ENCODE results near the gene UNG.
"Not testable (repeated sequence)": the region's sequence is repeated elsewhere in the genome, so short reads cannot be mapped to it uniquely, and the experiment has no call there.

UNG gene

DNA sequence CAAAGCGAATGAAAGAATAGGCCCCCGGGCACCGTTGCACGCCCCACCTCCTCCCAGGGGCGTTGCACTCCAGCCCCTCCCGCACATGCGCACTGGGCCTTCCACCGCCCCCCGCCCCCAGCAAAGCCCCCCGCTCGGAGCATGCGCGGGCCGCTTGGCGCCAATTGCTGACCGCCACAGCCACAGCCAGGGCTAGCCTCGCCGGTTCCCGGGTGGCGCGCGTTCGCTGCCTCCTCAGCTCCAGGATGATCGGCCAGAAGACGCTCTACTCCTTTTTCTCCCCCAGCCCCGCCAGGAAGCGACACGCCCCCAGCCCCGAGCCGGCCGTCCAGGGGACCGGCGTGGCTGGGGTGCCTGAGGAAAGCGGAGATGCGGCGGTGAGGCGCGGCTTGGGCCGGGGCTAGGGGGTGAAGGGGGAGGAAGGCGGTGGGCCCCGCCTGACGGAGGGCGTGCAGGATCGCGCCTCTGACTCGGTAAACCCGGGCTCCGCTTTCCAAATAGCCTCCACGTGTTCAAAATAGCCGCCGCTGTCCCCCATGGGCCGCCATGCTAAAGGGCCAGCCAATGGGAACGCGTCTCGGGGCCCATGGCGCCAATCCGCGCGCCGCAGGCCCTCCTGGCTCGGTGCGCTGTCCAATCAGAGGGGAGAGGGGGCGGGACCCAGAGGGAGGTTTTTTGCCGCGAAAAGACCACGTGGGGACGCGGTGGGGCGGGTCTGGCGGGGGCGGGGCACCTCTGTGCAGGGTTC lies at the start of gene UNG:
UNG (plus strand) TSS at position 163 of the 748 bp plus-strand sequence; CDS start at position 246, 83 bp downstream.
- DNase-seq, result peak; percentile 98

DNA sequence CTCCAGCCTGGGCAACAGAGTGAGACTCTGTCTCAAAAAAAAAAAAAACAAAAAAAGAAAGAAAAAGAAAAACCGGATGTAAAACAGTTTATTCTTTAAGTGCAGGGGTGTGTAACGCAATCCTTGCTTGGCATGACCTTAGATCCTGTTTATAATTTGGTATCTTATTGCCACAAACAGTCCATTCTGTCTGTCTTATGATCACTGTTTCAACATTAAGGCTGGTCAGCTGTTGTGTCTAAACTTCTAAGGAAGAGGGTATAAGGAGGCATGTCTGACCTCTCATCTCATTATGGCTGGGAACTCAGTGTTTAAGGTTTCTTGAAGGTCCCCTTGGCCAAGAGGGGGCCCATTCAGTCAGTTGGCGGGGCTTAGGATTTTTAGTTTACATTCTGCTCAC lies 48.7 kb upstream of the UNG start:
- not testable (repeated sequence) for DNase-seq

DNA sequence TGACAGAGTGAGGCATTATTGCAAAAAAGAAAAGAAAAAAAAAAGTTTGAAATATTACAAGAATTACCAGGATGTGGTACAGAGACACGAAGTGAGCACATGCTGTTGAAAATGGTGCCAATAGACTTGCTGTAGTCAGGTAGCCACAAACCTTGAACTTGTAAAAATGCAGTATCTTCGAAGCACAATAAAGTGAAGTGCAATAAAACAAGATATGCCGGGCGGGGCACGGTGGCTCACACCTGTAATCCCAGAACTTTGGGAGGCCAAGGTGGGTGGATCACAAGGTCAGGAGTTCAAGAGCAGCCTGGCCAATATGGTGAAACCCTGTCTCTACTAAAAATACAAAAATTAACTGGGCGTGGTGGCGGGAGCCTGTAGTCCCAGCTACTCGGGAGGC lies 47.6 kb upstream of the UNG start:
- DNase-seq, result not testable (repeated sequence)

DNA sequence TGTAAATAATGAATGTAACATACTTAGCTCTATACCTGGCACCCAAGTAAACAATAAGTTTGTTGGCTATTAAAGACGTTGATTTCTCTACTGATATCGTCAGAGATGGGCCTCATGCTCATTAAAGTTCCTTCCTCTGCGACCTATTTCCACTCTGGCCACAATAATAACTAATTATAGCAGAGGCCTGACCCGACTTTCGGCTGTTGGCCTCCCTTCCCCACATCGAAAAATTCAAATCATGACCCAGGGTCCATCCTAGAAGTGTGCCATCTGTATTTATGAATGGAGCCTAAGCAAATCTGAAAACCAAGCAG lies 45.3 kb upstream of the UNG start:
- no peak for DNase-seq

DNA sequence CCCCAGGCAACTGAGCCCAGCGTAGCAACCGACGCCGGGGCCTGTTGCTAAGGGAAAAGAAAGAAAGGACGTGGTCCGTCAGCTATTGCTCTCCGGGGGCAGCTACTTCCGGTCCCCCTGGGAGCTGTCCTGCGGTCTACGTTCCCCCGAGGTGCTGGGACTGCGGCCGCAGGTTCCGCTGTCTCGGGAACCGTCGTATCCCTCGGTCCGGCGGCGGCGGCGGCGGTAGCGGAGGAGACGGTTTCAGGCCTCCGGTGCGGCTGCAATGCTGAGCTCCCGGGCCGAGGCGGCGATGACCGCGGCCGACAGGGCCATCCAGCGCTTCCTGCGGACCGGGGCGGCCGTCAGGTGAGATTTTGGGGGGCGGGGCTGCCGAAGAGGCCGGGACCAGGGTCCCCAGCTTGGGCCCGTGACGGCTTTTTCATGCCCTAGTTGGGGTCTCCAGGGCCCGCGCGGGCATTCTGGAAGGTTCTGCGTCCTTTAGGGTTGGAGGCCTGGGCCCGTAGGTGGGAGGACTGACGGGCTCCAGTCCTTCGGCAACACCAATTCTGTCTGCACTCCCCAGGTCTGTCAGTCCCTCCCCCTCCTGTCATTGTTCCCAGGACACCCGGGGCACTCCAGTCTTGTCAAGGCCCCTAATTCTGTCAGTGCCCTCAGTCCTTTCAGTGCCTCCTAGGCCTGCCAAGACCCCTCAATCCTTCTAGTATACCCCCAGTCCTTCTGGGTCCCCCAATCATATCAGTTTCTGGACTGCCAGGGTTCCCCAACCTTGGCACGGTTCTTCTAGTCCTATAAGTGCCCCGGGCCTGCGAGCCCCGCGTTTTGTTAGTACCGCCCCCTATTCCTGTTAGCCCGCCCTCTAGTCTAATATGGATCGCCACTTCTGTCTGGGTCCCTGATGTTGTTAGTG lies 44.7 kb upstream of the UNG start, which contains the start of gene USP30:
USP30 (plus strand) TSS at position 163 of the 910 bp plus-strand sequence; CDS start at position 266, 103 bp downstream.
- peak; percentile 87 for DNase-seq

DNA sequence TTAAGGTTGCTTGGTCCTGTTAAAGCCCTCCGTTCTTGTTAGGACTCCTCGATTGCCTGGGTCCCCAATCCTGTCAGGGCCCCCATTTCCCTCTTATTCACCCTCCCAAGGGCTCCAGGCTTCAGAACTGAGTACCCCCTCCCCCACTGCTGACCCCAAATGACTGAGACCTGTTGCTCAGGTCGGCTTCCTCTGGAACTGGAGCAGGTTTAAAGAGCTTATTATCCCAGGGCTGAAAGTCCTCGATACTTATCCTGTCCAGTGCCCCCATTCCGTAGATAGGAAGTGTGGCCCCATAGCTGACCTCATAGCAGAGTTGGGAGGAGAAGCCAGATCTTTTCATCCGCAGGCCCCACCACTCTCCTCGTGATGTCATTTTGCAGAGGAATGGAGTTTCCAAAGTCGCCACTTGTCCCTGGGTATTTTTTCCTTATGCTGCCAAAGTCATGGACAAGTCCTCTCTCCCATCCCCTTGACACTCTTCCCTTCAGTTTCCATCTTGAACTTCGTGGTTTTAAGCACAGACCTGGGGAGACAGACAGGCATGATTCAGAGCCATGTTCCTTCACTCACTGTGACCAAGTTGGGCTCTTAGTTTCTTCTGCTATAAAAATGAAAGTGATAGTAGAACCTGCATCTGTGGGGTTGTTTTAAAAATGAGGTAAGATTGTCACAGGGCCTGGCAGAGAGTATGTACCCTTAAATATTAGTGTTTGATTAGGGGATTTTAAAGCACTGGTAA lies 43.8 kb upstream of the UNG start:
- no peak for DNase-seq

DNA sequence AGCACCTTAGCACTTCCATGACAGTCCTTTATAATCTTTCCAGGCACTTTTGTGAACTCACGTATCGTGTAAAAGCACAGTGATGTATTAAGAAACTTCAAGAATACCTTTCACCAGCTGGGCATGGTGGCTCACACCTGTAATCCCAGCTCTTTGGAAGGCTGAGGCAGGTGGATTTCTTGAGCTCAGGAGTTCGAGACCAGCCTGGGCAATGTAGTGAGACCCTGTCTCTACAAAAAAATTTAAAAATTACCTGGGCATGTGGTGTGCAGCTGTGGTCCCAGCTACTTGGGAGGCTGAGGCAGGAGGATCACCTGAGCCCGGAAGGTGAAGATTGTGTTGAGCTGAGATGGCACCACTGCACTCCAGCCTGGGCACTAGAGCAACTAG lies 43.3 kb upstream of the UNG start:
- DNase-seq, result not testable (repeated sequence)

DNA sequence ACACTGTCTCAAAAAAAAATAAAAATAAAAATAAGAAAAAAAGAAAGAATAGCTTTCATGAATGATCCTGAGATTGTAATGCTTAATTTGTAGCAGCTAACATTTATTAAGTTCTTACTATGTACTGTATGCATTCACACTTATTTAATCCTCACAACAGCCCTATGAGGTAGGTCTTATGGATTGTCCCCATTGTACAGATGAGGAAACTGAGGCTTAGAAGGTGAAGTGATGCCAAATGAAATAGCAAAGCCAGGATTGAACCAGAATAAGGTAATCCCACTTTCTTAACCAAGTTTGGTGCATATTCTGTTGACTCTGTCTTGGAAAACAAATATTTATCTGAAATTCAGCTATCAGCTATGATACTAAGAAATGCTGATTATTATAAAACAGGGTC lies 42.9 kb upstream of the UNG start:
- no peak for DNase-seq

DNA sequence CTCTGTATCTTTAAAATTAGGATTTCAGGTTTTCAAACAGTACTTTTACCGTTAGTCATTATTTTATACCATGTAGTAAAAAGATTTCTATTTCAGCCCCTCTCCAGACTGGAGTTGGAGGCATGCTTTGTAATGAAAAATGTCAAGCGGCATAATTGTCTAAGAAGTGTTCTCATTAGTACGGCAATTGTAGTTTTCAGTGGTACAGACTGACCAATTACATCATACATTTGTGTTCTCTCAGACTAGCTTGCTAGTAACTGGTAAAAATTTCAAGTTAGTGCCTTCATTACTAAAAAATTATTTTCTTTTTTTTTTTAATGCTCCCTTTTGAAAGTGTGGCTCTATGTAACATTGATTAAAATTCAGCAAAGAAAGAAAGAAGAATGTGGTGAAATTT lies 40.5 kb upstream of the UNG start:
- no peak for DNase-seq

DNA sequence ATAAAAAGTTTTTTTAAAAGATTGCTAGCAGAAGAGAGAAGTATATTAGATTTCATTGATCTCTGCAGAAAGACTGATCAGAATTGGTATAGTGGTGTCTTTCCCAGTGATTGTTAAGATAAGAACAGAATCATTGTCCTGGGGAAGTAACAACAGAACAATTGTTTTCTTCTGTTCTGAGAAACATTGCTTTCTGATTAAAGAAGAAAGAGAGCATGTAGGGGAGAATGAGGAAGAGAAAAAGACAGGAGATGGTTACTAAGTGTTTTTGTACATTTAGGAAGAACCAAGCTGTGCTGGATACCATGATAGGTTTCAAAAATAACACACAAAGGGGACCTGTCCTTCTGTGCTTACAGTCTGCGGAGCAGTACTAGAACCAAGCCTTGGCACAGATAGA lies 40.0 kb upstream of the UNG start:
- no peak for DNase-seq

DNA sequence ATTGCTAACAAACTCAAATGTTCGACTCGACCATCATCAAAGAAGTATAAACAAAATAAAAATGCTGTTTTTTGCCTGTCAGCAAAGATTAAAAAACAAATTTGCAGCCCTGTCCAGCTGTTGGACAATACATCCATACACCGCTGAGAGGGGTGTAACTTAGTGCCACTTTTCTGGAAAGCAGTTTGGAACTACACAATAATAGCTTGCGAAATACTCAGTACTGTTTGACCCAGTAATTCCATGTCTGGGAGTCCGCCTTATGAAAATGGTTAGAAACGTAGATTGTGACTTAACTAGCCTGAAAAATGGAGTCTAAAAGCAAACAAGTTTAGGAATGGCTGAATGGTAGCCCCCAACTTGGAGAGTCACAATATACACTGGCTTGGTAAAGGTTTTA lies 38.6 kb upstream of the UNG start:
- DNase-seq, result no peak

DNA sequence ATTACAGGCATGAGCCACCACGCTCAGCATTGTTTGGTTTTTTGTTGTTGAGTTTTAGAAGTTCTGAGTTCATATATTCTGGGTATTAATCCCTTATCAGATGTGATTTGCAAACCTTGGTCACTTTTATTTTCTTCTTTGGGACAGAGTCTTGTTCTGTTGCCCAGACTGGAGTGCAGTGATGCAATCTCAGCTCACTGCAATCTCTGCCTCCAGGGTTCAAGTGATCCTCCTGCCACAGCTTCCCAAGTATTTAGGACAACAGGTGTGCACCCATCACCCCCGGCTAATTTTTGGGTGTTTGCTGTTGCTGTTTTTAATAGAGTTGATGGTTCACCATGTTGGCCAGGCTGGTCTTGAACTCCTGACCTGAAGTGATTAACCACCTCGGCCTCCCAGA lies 33.3 kb upstream of the UNG start:
- DNase-seq, result no peak

DNA sequence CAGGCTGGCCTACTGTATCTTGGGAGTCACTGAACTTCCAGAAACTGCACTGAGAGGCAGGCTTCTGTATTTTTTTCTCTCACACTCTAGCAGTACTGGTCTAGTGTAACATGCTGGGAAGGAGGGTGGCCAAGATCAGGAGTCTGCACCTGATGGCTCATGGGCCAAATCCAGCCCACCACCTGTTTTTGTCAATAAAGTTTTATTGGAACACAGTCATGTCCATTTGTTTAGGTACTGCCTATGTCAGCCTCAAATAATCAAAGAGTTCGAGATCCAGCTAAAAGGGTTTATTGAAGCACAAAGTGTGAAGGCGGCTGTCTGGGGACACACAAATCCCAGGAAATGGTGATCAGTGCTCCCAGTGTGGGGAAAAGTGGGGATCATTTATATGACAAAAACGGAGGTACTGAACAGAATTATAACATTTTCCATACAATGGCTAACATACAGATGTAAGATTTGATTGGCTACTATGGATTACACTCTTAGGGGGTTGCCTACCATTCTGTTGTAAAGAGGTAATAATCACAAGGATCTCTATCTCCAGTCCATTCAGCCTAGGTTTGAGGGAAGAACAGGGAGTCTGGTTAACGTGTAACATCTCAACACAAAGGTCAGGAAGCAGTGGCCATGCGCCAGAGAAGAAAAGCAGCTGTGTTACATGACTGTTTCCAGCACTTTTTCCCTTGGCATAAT lies 32.1 kb upstream of the UNG start:
- no peak for DNase-seq

DNA sequence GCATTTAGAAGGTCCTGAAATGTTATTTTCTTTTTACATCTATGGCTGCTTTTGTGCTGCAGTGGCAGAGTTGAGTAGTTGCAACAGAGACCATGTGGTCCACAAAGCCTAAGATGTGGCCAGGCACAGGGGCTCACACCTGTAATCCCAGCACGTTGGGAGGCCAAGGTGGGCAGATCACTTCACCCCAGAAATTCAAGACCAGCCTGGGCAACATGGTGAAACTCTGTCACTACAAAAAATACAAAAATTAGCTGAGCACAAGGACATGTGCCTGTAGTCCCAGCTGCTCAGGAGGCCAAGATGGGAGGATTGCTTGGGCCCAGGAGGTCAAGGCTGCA lies 31.6 kb upstream of the UNG start:
- DNase-seq, result no peak

DNA sequence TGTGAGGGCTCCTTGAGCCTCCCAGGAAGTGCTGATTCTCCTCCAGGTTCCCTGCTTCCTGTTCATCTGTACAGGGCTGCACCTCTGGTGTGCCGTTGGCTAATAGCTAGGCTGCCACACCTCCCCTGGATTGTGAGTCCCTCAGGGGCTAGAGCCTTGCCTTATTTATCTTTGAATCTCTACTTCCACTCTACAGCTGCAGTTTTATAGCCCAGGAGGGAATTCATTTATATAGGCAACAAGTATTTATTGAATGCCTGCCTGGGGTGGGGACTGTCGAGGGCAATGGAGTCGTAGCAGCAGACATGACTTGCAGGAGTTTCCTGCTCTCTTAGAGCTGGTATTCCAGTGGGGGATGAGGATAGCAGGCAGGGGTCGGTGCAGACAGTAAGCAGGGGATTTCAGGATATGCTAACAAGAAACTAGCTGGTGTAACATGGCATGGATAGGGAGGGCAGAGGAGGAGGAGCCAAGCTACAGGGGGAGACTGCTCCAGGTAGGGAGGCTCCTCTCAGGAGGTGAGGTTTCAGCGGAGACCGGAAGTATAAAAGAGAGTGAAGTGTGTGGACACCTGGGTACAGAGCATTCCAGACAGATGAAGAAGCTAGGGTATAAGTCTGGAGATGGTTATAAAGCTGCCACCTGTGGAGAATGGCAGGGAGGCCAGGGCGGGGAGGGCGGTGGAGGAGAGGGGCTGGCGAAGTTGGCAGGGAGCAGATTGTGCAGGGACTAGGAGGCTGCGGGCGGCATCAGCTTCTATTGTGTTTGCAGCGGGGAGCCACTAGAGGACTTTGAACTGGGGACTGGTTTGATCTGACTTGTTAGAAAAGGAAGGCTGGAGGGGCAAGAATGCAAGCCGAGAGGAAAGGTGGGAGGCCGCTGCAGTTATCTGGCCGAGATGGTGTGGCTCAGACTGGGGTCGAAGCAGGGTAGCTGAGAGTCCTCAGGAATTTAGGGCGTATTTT lies 27.8 kb upstream of the UNG start:
- DNase-seq, result no peak

DNA sequence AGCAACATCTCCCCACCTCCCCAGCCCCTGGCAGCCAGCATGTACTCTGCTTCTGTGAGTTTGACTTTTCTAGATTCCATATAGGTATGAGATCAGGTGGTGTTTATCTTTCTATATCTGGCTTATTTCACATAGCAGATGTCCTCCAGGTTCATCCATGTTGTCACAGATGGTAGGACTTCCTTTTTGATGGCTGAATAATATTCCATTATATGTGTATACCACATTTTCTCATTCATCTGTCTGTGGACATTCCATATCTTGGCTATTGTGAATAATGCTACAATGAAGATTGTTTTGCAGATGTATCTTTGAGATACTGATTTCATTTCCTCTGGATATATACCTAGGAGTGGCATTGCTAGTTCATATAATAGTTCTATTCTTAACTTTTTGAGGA lies 22.5 kb upstream of the UNG start:
- DNase-seq, result no peak

DNA sequence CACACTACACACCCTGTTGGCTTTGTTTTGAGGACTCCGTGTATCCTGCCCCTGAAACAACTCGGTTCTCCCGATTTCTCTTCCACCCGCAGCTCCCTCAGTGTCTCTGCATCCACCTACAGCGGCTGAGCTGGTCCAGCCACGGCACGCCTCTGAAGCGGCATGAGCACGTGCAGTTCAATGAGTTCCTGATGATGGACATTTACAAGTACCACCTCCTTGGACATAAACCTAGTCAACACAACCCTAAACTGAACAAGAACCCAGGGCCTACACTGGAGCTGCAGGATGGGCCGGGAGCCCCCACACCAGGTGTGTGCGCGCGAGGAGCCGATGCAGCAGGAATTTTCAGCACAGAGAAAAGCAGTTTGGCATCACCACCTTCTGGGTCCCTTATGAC lies 14.6 kb upstream of the UNG start:
- no peak for DNase-seq

DNA sequence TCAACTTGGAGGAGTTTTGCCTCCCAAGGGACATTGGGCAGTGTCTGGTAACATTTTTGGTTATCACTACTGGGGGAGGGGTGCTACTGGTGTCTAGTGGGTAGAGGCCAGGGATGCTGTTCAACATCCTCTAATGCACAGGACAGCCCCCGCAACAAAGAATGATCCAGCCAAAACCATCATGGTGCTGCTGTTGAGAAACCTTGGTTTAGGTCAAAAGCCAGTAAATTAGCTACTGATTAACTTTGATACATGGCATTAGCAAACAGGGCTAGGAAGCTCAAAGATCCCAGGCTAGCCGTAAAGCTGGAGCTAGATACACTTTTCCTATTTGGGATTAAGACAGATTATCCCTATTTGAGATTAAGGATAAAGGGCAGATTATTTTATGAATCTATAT lies 13.0 kb upstream of the UNG start:
- no peak for DNase-seq

DNA sequence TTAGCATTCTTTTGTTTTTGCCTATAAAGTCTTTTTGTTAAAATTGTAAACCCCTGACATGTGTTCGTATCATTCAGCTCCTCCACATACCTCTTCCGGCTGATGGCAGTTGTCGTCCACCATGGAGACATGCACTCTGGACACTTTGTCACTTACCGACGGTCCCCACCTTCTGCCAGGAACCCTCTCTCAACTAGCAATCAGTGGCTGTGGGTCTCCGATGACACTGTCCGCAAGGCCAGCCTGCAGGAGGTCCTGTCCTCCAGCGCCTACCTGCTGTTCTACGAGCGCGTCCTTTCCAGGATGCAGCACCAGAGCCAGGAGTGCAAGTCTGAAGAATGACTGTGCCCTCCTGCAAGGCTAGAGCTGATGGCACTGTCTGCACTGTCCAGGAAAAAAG lies 11.8 kb upstream of the UNG start:
- DNase-seq, result no peak

DNA sequence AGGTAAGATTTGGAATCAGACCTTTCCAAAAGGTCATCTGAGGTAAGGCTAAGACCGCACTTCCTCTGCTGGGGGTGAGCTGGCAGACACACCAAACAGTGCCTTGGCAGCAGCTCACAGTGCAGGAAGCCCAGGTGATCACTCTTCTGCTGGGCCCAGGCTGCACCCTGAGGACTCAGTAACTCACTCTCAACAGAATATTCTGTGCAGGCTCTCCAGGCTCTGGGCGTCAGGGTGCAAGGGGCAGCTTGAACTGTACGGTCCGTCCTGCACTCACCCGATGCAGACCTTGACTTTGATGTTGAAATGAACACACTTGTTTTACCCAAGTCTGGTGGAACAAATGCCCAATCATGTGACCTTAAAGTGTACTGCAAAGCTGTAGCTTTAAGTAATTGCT lies 10.1 kb upstream of the UNG start:
- DNase-seq, result no peak

DNA sequence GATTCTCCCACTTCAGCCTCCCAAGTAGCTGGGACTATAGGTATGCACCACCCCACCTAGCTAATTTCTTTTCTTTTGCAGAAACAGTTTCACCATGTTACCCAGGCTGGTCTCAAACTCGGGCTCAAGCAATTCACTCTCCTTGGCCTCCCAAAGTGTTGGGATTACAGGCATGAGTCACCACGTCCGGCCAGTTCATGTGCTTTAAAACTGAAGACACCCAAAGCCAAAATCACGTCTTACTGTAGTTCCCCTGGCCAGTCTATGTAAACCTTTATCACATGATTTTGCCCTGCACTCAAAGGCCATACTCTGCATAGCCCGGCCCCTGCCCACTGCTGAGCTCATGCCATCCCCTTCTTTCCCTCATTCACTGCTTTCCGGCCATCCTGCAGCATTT lies 8.6 kb upstream of the UNG start:
- DNase-seq, result no peak

DNA sequence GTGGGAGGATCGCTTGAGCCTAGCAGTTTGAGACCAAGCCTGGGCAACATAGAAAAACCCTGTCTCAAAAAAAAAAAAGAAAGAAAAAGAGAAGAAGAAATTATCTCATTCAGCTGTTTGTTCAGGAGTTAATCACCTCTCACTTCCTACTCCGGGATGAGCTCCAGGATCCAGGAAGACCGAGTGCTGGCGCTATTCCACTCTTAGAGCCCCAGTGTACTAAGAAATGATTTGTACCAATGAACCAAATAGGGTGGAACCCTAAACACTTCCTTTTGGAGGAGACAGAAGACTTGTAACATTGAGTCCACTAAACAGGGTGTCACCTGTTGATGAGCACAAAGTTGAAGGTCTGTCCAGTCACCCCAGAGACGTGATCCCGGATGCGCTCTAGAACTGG lies 7.7 kb upstream of the UNG start:
- no peak for DNase-seq
